GM12801 (cell line): ENCODE data around the gene LHX6.

ENCODE experiments used
- CTCF ChIP-seq: IDR thresholded peaks from one replicate; pipeline ENCODE4 v1.5.1; 2011; ENCODE audit warnings: control low read depth; ENCODE audit not compliant: insufficient read length; ENCODE audit errors: extremely low read depth

Gene LHX6

DNA sequence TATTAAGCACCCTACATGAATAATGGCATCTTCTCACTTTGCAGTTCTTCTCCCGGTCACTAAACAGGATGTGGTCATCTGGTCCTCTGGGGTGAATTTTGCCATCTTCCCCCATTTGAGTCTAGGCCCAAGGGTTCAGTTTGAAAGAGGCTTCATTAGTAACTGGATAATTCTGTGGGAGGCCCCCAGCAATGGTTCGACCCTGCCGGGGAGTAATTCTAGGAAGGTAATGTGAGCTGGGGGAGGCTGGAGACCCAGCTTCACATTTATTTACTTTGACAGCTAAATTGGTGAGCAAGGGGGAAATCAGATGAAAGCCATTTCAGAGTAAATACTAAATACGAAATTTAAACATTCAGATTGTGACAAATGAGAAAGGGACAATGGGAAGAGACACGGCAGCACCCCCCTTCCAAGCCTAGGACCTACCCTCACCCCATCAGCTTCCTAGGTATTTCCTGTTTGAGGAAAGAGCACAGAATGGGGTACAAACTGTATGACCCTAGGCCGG lies 4.1 kb upstream of the LHX6 start:
- TF ChIP-seq CTCF, result no peak

- no peak for TF ChIP-seq CTCF
These were observed 704 bp upstream of the LHX6 start for GRCh38 chr9:122229485-122229837.

DNA sequence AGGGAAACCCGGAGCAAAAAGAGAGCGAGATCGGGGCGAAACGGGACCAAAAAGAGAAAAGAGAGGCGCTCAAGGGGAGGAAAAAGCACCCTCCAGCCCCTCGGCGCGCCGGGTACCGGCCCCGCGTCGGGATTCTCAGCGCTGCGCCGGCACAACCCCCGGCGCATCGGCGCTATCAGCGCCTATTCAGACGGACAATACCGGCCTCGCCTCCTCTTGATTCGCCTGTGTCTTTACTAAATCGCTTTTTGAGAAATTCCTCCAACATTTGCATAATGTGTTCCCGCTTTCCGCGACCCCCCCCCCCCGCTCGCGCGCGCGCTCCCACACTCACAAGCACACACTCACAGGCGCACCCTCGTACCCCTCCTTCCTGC lies 578 bp downstream of the LHX6 start:
- TF ChIP-seq CTCF, result no peak

DNA sequence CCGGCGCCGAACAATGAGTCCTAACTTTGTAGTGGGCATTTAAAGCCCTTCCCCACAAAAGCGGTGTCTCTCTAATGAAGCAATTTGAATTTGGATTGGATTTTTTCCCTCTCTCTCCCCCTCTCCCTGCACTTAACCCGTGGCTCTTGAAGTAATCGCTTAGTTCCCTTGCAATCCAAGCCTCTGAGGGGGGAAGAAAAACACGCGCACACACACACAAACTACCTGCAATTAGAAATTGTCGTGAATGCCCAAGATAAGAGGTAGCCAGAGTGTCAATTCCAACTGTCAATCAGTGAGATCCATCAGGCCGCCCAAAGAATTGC lies 1.2 kb downstream of the LHX6 start:
- no peak for TF ChIP-seq CTCF

- TF ChIP-seq CTCF, result no peak
These were observed 1.8 kb downstream of the LHX6 start for GRCh38 chr9:122226758-122227574.

- no peak for TF ChIP-seq CTCF
These were observed 2.5 kb downstream of the LHX6 start for GRCh38 chr9:122226142-122226757.

GRCh38 chr9:122225312-122226141 lies 3.2 kb downstream of the LHX6 start:
- TF ChIP-seq CTCF, result no peak
